ENCODE measurements around the gene NKIRAS1. TPM values are rescaled to one million over a fixed set of nuclear protein-coding genes. Genes with fewer than 3 reads are reported as not detected.

Gene NKIRAS1
- total RNA-seq, 6 experiments from 2014 or later: 10.9 to 13.5 (median 11.6) TPM

- Mint-ChIP-seq H3K36me3 (ENCODE audit: low read depth) (peaks cover 31% of the 10 kb centered on the region), H3K27ac (no peak overlapping the region), H3K9me3 (no peaks in the 10 kb centered on the region), H3K27me3 (ENCODE audit: insufficient read depth) (no peaks in the 10 kb centered on the region), H3K4me1 (ENCODE audit: low read depth) (peaks cover 5% of the 10 kb centered on the region; the same call in 1 of the 2 replicates), H3K4me3 (no peak overlapping the region)
- no peak for DNase-seq
- no peak for TF ChIP-seq CTCF (IDR thresholded peaks at IDR 0.05)
Observed at GRCh38 chr3:23904545-23904944, 12.2 kb downstream of the NKIRAS1 start.

GRCh38 chr3:23900744-23901143 lies 16.0 kb downstream of the NKIRAS1 start:
- H3K4me3 Mint-ChIP-seq: no peak overlapping the region
- H3K27ac Mint-ChIP-seq: no peak overlapping the region
- no peaks in the 10 kb centered on the region for H3K9me3 Mint-ChIP-seq
- H3K27me3 Mint-ChIP-seq (ENCODE audit: insufficient read depth): no peaks in the 10 kb centered on the region; the same call in 1 of the 2 replicates
- peaks cover 5% of the 10 kb centered on the region; the same call in 1 of the 2 replicates for H3K4me1 Mint-ChIP-seq (ENCODE audit: low read depth)
- TF ChIP-seq CTCF (IDR thresholded peaks at IDR 0.05): peak; percentile 29
- no peak for DNase-seq
- H3K36me3 Mint-ChIP-seq (ENCODE audit: low read depth): peaks cover 48% of the 10 kb centered on the region

GRCh38 chr3:23895181-23895580 lies 21.6 kb downstream of the NKIRAS1 start:
- Mint-ChIP-seq H3K27me3 (ENCODE audit: insufficient read depth) (peaks cover 2% of the 10 kb centered on the region; the same call in 1 of the 2 replicates), H3K27ac (no peak overlapping the region), H3K4me1 (ENCODE audit: low read depth) (no peaks in the 10 kb centered on the region), H3K36me3 (ENCODE audit: low read depth) (peaks cover 40% of the 10 kb centered on the region), H3K4me3 (no peak overlapping the region), H3K9me3 (no peaks in the 10 kb centered on the region)
- no peak for TF ChIP-seq CTCF (IDR thresholded peaks at IDR 0.05)
- DNase-seq: no peak

GRCh38 chr3:23894254-23895061 lies 22.3 kb downstream of the NKIRAS1 start:
- H3K27me3 Mint-ChIP-seq (ENCODE audit: insufficient read depth): peaks cover 2% of the 10 kb centered on the region; the same call in 1 of the 2 replicates
- DNase-seq: no peak
- peaks cover 2% of the 10 kb centered on the region; the same call in 1 of the 2 replicates for H3K4me1 Mint-ChIP-seq (ENCODE audit: low read depth)
- peak overlapping the region; percentile 20; the same call in 1 of the 2 replicates for H3K27ac Mint-ChIP-seq
- no peaks in the 10 kb centered on the region for H3K9me3 Mint-ChIP-seq
- no peak overlapping the region for H3K4me3 Mint-ChIP-seq
- TF ChIP-seq CTCF (IDR thresholded peaks at IDR 0.05): no peak
- H3K36me3 Mint-ChIP-seq (ENCODE audit: low read depth): peaks cover 38% of the 10 kb centered on the region

GRCh38 chr3:23889950-23890349 lies 26.8 kb downstream of the NKIRAS1 start:
- TF ChIP-seq CTCF (IDR thresholded peaks at IDR 0.05): no peak
- no peak for DNase-seq
- Mint-ChIP-seq H3K9me3 (no peaks in the 10 kb centered on the region), H3K27ac (no peak overlapping the region), H3K27me3 (ENCODE audit: insufficient read depth) (no peaks in the 10 kb centered on the region; the same call in 1 of the 2 replicates), H3K36me3 (ENCODE audit: low read depth) (peaks cover 8% of the 10 kb centered on the region), H3K4me1 (ENCODE audit: low read depth) (peaks cover 6% of the 10 kb centered on the region; the same call in 1 of the 2 replicates), H3K4me3 (no peak overlapping the region)
